NB4 (cell line): ENCODE results near the gene PDXP.

ENCODE experiments used
- DNase-seq: peaks from one replicate; pipeline ENCODE4 v3.0.0; 2010; ENCODE audit warnings: low read depth
- H3K4me3 ChIP-seq: one replicate; pipeline ENCODE4 v1.5.1; 2011; ENCODE audit warnings: mild to moderate bottlenecking, low read depth, low read length, moderate library complexity
- CTCF ChIP-seq: IDR thresholded peaks from one replicate; pipeline ENCODE4 v1.5.1; 2012; ENCODE audit warnings: low read depth, low read length
- MYC ChIP-seq: IDR thresholded peaks from 2 replicates; pipeline ENCODE4 v1.6.1; 2011; ENCODE audit warnings: low read depth, low read length
- POLR2A ChIP-seq: IDR thresholded peaks from 2 replicates; pipeline ENCODE4 v1.6.1; 2011; ENCODE audit warnings: mild to moderate bottlenecking; ENCODE audit not compliant: insufficient read length; ENCODE audit errors: extremely low read depth
- TF ChIP-seq, protein P1 (sequence below): IDR thresholded peaks from 2 replicates; pipeline ENCODE4 v1.6.1; 2011; ENCODE audit warnings: low read depth, low read length

PDXP gene

DNA sequence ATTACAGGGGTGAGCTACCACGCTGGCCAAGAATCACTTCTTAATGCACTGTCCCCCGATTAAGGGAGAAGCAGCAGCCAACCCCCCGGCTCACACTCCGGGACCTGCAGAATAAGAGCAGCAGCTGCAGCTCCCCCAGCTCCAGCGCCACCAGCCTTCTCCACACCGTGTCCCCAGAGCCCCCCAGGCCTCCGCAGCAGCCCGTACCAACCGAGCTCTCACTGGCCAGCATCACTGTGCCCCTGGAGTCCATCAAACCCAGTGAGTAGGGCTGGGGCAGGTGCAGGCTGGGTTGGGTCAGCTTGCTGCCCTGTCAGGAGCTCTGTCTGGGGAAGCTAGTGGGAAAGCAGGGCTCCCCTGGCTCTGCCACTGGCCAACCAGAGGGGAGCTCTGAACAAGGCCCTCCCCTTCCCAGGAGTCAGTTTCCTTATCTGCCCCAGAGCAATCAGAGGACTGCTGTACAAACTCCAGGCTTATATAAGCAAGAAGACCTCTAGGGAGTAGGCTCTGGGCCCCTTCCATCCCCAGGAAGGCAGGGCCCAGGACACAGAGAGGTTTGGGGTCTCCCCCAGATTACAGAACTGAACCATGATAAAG, 27.6 kb upstream of the PDXP start:
- TF ChIP-seq CTCF = no peak
- TF ChIP-seq, protein P1, sequence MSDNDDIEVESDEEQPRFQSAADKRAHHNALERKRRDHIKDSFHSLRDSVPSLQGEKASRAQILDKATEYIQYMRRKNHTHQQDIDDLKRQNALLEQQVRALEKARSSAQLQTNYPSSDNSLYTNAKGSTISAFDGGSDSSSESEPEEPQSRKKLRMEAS = no peak
- no peak for TF ChIP-seq POLR2A
- TF ChIP-seq MYC = no peak
- DNase-seq = peak; percentile 33
- H3K4me3 ChIP-seq = no peak overlapping the region

GRCh38 chr22:37631448-37632173, 26.9 kb upstream of the PDXP start:
- no peak for TF ChIP-seq MYC
- TF ChIP-seq, protein P1 = no peak
- TF ChIP-seq POLR2A = no peak
- TF ChIP-seq CTCF = no peak
- DNase-seq = no peak
- H3K4me3 ChIP-seq = no peak overlapping the region

GRCh38 chr22:37632174-37633088, 26.1 kb upstream of the PDXP start:
- H3K4me3 ChIP-seq = no peak overlapping the region
- no peak for TF ChIP-seq MYC
- TF ChIP-seq, protein P1 = no peak
- TF ChIP-seq POLR2A = no peak
- no peak for TF ChIP-seq CTCF
- no peak for DNase-seq

DNA sequence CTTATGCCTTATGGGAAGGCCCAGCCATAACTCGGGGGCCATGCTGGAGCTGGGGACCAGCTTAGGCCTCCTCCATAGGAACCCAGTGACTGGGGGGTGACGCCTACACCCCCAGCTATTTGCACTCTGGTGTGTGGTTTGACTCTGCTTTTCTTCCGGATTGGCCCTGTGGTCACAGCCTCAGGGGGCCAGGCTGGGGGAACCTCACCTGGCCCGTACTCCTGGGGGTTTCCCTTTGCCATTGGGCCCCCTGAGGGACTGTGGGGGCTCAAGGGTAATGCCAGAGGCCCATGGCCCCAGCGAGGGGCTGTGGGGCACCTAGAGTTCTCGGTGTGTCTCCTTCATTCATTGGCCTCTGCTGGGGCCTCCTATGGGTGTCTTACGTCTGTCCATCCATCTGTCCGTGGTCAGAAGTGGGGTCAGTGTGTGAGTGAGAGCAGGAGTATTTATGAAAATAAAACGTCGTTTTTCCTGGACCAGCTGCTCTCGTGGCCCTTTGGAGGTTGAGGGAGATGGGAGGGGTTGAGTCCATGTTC, 25.4 kb upstream of the PDXP start:
- no peak overlapping the region for H3K4me3 ChIP-seq
- TF ChIP-seq, protein P1 = no peak
- TF ChIP-seq MYC (no peak), POLR2A (no peak), CTCF (no peak)
- DNase-seq = peak; percentile 62

GRCh38 chr22:37633625-37634416, 24.7 kb upstream of the PDXP start:
- peak overlapping the region; percentile 17 for H3K4me3 ChIP-seq
- DNase-seq = peak; percentile 99
- TF ChIP-seq, protein P1 = peak; percentile 7
- peak; percentile 23 for TF ChIP-seq CTCF
- 0 out of 2 replicates have a peak, but pooled peaks have one; percentile 18 for TF ChIP-seq MYC
- no peak for TF ChIP-seq POLR2A
